GM23248 (cell line): ENCODE results near the gene TNKS1BP1. TPM values are rescaled to one million over a fixed set of nuclear protein-coding genes. Genes with fewer than 3 reads are reported as not detected.
A peak's percentile ranks its signal among the peaks of the same experiment; 100 is the strongest.

Experiments used
- DNase-seq: peaks from one replicate; pipeline ENCODE4 v3.0.0-alpha.2; 2015
- H2AFZ ChIP-seq: fragments of 200-600 bp; sonication (generic); 2 replicates; pipeline ENCODE4 v1.6.1; 2016; ENCODE audit warnings: antibody characterized with exemption
- H3F3A ChIP-seq: fragments of 200-600 bp; sonication (generic); 2 replicates; pipeline ENCODE4 v1.6.1; 2016; ENCODE audit warnings: mild to moderate bottlenecking, antibody characterized with exemption, mixed run types; ENCODE audit not compliant: insufficient read depth
- H3K27ac ChIP-seq: fragments of 200-600 bp; sonication (generic); 2 replicates; pipeline ENCODE4 v1.5.1; 2016; ENCODE audit warnings: mild to moderate bottlenecking
- H3K27me3 ChIP-seq: fragments of 200-600 bp; sonication (generic); replicated peaks from 2 replicates; pipeline ENCODE4 v1.6.1; 2016; ENCODE audit warnings: mild to moderate bottlenecking; ENCODE audit not compliant: insufficient read depth
- H3K36me3 ChIP-seq: fragments of 200-600 bp; sonication (generic); 2 replicates; pipeline ENCODE4 v1.6.1; 2016; ENCODE audit warnings: low read depth, mild to moderate bottlenecking
- H3K4me1 ChIP-seq: fragments of 200-600 bp; sonication (generic); 2 replicates; pipeline ENCODE4 v1.6.1; 2016; ENCODE audit warnings: mild to moderate bottlenecking; ENCODE audit not compliant: insufficient read depth
- H3K4me2 ChIP-seq: fragments of 200-600 bp; sonication (generic); one replicate; pipeline ENCODE4 v1.6.1; 2016; ENCODE audit warnings: mild to moderate bottlenecking; ENCODE audit not compliant: unreplicated experiment
- H3K4me3 ChIP-seq: fragments of 200-600 bp; sonication (generic); 2 replicates; pipeline ENCODE4 v1.5.1; 2016; ENCODE audit warnings: mild to moderate bottlenecking
- H3K79me2 ChIP-seq: fragments of 200-600 bp; sonication (generic); 2 replicates; pipeline ENCODE4 v1.6.1; 2016; ENCODE audit warnings: mild to moderate bottlenecking; ENCODE audit not compliant: insufficient read depth
- H3K9ac ChIP-seq: fragments of 200-600 bp; sonication (generic); 2 replicates; pipeline ENCODE4 v1.6.1; 2016; ENCODE audit warnings: mild to moderate bottlenecking
- H3K9me2 ChIP-seq: fragments of 200-600 bp; sonication (generic); 2 replicates; pipeline ENCODE4 v1.6.1; 2016; ENCODE audit warnings: mixed run types, mild to moderate bottlenecking, moderate library complexity; ENCODE audit not compliant: insufficient read depth
- H3K9me3 ChIP-seq: fragments of 200-600 bp; sonication (generic); one replicate; pipeline ENCODE4 v1.6.1; 2017; ENCODE audit warnings: low read depth
- H4K20me1 ChIP-seq: fragments of 200-600 bp; sonication (generic); 2 replicates; pipeline ENCODE4 v1.6.0; 2016; ENCODE audit not compliant: insufficient read depth
- EZH2 ChIP-seq: fragments of 200-600 bp; sonication (generic); IDR thresholded peaks from 2 replicates; pipeline ENCODE4 v1.6.1; 2018; ENCODE audit warnings: antibody characterized with exemption, mild to moderate bottlenecking; ENCODE audit not compliant: insufficient read depth, poor library complexity, severe bottlenecking
- EZH2phosphoT487 ChIP-seq: fragments of 200-600 bp; sonication (generic); IDR thresholded peaks from 2 replicates; pipeline ENCODE4 v1.6.1; 2018; ENCODE audit warnings: antibody characterized with exemption, moderate library complexity, mild to moderate bottlenecking, low read depth; ENCODE audit not compliant: insufficient read depth
- WGBS, 2 experiments: methylation state at CpG; one replicate each; pipeline ENCODE4 v1.1.6; 2015 to 2017; ENCODE audit warnings: low lambda C conversion rate in 2 of 2, low coverage in 1 of 2; ENCODE audit errors: missing lambda C conversion rate in 2 of 2; 5-methylcytosine and 5-hydroxymethylcytosine counted together
- in situ Hi-C: fragments of 300-500 bp; cut with MboI; formaldehyde crosslinking; loops from 2 replicates; pipeline ENCODE4 v1.15.0; 2020
- polyA plus RNA-seq: library from polyadenylated mRNA; unstranded; fragments of >200 nt; fragmentation: Nextera tagmentation; extraction: Ambion mirVana; gene quantifications from 2 replicates; pipeline ENCODE4 v1.2.1, GENCODE V29; 2016
- total RNA-seq: library from RNA; depleted of rRNA; stranded (reverse); fragments of >200 nt; shearing (Covaris generic); gene quantifications from 2 replicates; pipeline ENCODE4 v1.2.3, GENCODE V29; 2014

TNKS1BP1 gene
- total and polyA plus RNA-seq, 2 experiments from 2014 or later, result 88.2 to 89.7 TPM

GRCh38 chr11:57306940-57307565 lies 17.7 kb downstream of the TNKS1BP1 start:
- Histone ChIP-seq H3K79me2 (peaks cover 85% of the 10 kb centered on the region), H3K27ac (no peak overlapping the region), H3K9me2 (no peaks in the 10 kb centered on the region), H3K36me3 (peaks cover 39% of the 10 kb centered on the region), H4K20me1 (no peaks in the 10 kb centered on the region), H3K4me2 (no peak overlapping the region), H3K27me3 (no peaks in the 10 kb centered on the region), H3K9ac (no peak overlapping the region), H2AFZ (no peak overlapping the region), H3K9me3 (no peaks in the 10 kb centered on the region), H3F3A (peaks cover 22% of the 10 kb centered on the region), H3K4me3 (no peak overlapping the region), H3K4me1 (peaks cover 55% of the 10 kb centered on the region)
- DNase-seq, result no peak
- 61 to 62% methylated on average over 9 of the region's 9 CpGs for WGBS, 2 experiments
- in situ Hi-C loops, result no loop called here
- TF ChIP-seq EZH2phosphoT487 (no peak), EZH2 (no peak)

- no peaks in the 10 kb centered on the region for H3K9me3 ChIP-seq
- in situ Hi-C loops, result no loop called here
- peak; percentile 46 for DNase-seq
- H4K20me1 ChIP-seq, result no peaks in the 10 kb centered on the region
- H3K4me3 ChIP-seq, result no peak overlapping the region
- peaks cover 49% of the 10 kb centered on the region for H3K4me1 ChIP-seq
- peaks cover 88% of the 10 kb centered on the region for H3K79me2 ChIP-seq
- peaks cover 47% of the 10 kb centered on the region for H3K36me3 ChIP-seq
- peaks cover 16% of the 10 kb centered on the region for H3F3A ChIP-seq
- H3K9me2 ChIP-seq, result no peaks in the 10 kb centered on the region
- H2AFZ ChIP-seq, result no peak overlapping the region
- H3K27me3 ChIP-seq, result no peaks in the 10 kb centered on the region
- TF ChIP-seq EZH2, result no peak
- TF ChIP-seq EZH2phosphoT487, result no peak
- H3K4me2 ChIP-seq, result peak overlapping the region; percentile 23
- no peak overlapping the region for H3K9ac ChIP-seq
- 0 out of 2 replicates have a peak overlapping the region, but pooled peaks have one; percentile 1 for H3K27ac ChIP-seq
- WGBS, 2 experiments, result 64 to 76% methylated on average over 15 of the region's 15 CpGs
Measured at GRCh38 chr11:57306161-57306876, 18.4 kb downstream of the TNKS1BP1 start.

- no peak for TF ChIP-seq EZH2
- no peak for TF ChIP-seq EZH2phosphoT487
- Histone ChIP-seq H3K36me3 (peaks cover 49% of the 10 kb centered on the region), H3K9ac (no peak overlapping the region), H3F3A (peaks cover 16% of the 10 kb centered on the region), H2AFZ (no peak overlapping the region), H3K79me2 (peaks cover 84% of the 10 kb centered on the region), H3K9me3 (no peaks in the 10 kb centered on the region), H3K27me3 (no peaks in the 10 kb centered on the region), H3K4me2 (no peak overlapping the region), H4K20me1 (no peaks in the 10 kb centered on the region), H3K27ac (0 out of 2 replicates have a peak overlapping the region, but pooled peaks have one; percentile 1), H3K4me3 (no peak overlapping the region), H3K4me1 (peaks cover 45% of the 10 kb centered on the region), H3K9me2 (no peaks in the 10 kb centered on the region)
- in situ Hi-C loops, result no loop called here
- 81 to 85% methylated on average over 8 of the region's 8 CpGs for WGBS, 2 experiments
- no peak for DNase-seq
Measured at GRCh38 chr11:57305523-57305922, 19.2 kb downstream of the TNKS1BP1 start.

- H3K4me3 ChIP-seq, result peak overlapping the region; percentile 17
- H3K4me1 ChIP-seq, result peaks cover 34% of the 10 kb centered on the region
- H3K27me3 ChIP-seq, result no peaks in the 10 kb centered on the region
- H2AFZ ChIP-seq, result no peak overlapping the region
- TF ChIP-seq EZH2, result no peak
- peaks cover 50% of the 10 kb centered on the region for H3K36me3 ChIP-seq
- peak overlapping the region; percentile 47 for H3K4me2 ChIP-seq
- H4K20me1 ChIP-seq, result no peaks in the 10 kb centered on the region
- peaks cover 69% of the 10 kb centered on the region for H3K79me2 ChIP-seq
- in situ Hi-C loops, result no loop called here
- no peaks in the 10 kb centered on the region for H3K9me3 ChIP-seq
- peak; percentile 80 for DNase-seq
- H3K9ac ChIP-seq, result peak overlapping the region; percentile 39
- no peaks in the 10 kb centered on the region for H3K9me2 ChIP-seq
- H3F3A ChIP-seq, result peaks cover 22% of the 10 kb centered on the region
- peak overlapping the region; percentile 55 for H3K27ac ChIP-seq
- WGBS, 2 experiments, result 12 to 20% methylated on average over 8 of the region's 8 CpGs
Measured at GRCh38 chr11:57303990-57304579, 20.7 kb downstream of the TNKS1BP1 start.
